Panc1 (cell line): ENCODE results near the gene PRDM7. TPM values are rescaled to one million over a fixed set of nuclear protein-coding genes. Genes with fewer than 3 reads are reported as not detected.

Experiments
- ATAC-seq: fragments of 200-7000 bp; cut with Tn5 transposase; 2 replicates; pipeline ENCODE4 v1.9.1; 2020; ENCODE audit warnings: mild to moderate bottlenecking, moderate library complexity
- BruUV-seq: library from RNA; stranded (reverse); fragments of 400-500 nt; replicated peaks from 2 replicates; lab custom pipeline; 2021; lab: Mats Ljungman, UMichigan
- CTCF ChIA-PET: fragments of 300-600 bp; sonication (Branson Sonifier 250); formaldehyde crosslinking; loops from one replicate; lab custom pipeline; 2022; ENCODE audit warnings: antibody characterized with exemption; lab: Charles Lee
- POLR2A ChIA-PET: fragments of 300-600 bp; sonication (Branson Sonifier 250); formaldehyde crosslinking; loops from one replicate; lab custom pipeline; 2022; ENCODE audit warnings: antibody characterized with exemption; lab: Charles Lee
- DNase-seq: peaks from one replicate; pipeline ENCODE4 v3.0.0-alpha.2; 2010; ENCODE audit warnings: low read depth, low spot score
- H3K27ac ChIP-seq: 2 replicates; pipeline ENCODE4 v1.5.1; 2011; ENCODE audit warnings: mild to moderate bottlenecking, low read length, inconsistent platforms
- H3K27me3 ChIP-seq: fragments of 200-500 bp; sonication (Bioruptor generic); 2 replicates; pipeline ENCODE4 v1.6.0; 2014; ENCODE audit warnings: low read length, inconsistent platforms; ENCODE audit not compliant: control insufficient read depth, insufficient read depth
- H3K36me3 ChIP-seq: fragments of 200-500 bp; sonication (Bioruptor generic); 2 replicates; pipeline ENCODE4 v1.5.1; 2014; ENCODE audit warnings: inconsistent platforms, mild to moderate bottlenecking, low read length, moderate library complexity; ENCODE audit not compliant: control insufficient read depth, insufficient read depth
- H3K4me1 ChIP-seq: 2 replicates; pipeline ENCODE4 v1.5.1; 2011; ENCODE audit warnings: inconsistent platforms, mild to moderate bottlenecking, low read length, moderate library complexity; ENCODE audit not compliant: control insufficient read depth, insufficient read depth
- H3K4me3 ChIP-seq, 2 experiments: 2 replicates each; pipeline ENCODE4 v1.5.1; 2011 to 2012; ENCODE audit warnings: low read depth in 2 of 2, low read length in 2 of 2, mild to moderate bottlenecking in 2 of 2, inconsistent platforms in 1 of 2, moderate library complexity in 1 of 2
- H3K9me3 ChIP-seq: fragments of 200-500 bp; sonication (Bioruptor generic); 2 replicates; pipeline ENCODE4 v1.5.1; 2014; ENCODE audit warnings: low read depth, mild to moderate bottlenecking, inconsistent platforms, low read length, moderate library complexity; ENCODE audit not compliant: control insufficient read depth, insufficient read depth
- POLR2AphosphoS5 ChIP-seq: IDR thresholded peaks from 2 replicates; pipeline ENCODE4 v1.6.1; 2012; ENCODE audit warnings: mild to moderate bottlenecking, low read depth, low read length, moderate library complexity
- SIN3A ChIP-seq: IDR thresholded peaks from 2 replicates; pipeline ENCODE4 v1.6.1; 2012; ENCODE audit warnings: low read depth, mild to moderate bottlenecking, low read length, moderate library complexity, borderline replicate concordance; ENCODE audit not compliant: insufficient read depth
- TCF7L2 ChIP-seq: IDR thresholded peaks from 2 replicates; pipeline ENCODE4 v1.6.1; 2011; ENCODE audit warnings: mild to moderate bottlenecking, low read depth, low read length, inconsistent platforms
- in situ Hi-C: cut with HindIII; loops from 2 replicates; pipeline ENCODE4 v1.10.0; 2016; ENCODE audit warnings: low sequenced_read_pairs, low pct_unique_long_range_greater_than_20kb
- intact Hi-C: fragments of 100-400 bp; cut with micrococcal nuclease; formaldehyde crosslinking; loops from one replicate; pipeline ENCODE4 v1.10.0; 2022; ENCODE audit not compliant: unreplicated experiment
- total RNA-seq: library from RNA; stranded (reverse); gene quantifications from one replicate; pipeline ENCODE4 v1.2.1, GENCODE V29; 2021; ENCODE audit not compliant: unreplicated experiment
- TF ChIP-seq, protein P1 (sequence below), 2 experiments: IDR thresholded peaks; 2 replicates each; pipeline ENCODE4 v1.6.1; 2011 to 2012; ENCODE audit warnings: low read depth in 2 of 2, control low read depth in 1 of 2, low read length in 1 of 2, mild to moderate bottlenecking in 1 of 2, moderate library complexity in 1 of 2; ENCODE audit not compliant: insufficient read depth in 1 of 2
- TF ChIP-seq, protein P2 (sequence below): fragments of 450-650 bp; IDR thresholded peaks from 2 replicates; pipeline ENCODE4 v1.5.1; 2017; ENCODE audit warnings: mild to moderate bottlenecking

Gene PRDM7
- total RNA-seq, 1 experiment from 2014 or later: not detected

DNA sequence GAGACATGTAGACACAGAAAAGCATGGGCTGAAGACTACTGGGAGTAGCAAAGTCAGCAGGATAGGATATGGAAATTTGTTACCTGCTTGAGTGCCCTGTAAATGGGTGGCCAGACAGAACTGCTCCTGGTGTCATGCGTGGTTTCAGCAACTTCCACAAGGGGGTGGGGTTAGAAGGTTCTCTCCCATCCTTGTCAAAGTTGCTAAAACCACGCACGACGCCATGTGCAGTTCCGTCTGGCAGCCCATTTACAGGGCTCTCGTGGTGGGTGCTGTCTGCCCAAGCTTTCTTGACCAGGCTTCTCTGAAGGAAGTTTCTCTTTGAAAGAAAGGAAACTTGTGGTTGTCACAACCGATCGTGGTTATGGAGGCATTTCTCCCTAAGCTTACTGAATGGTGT, 51.0 kb downstream of the PRDM7 start:
- POLR2A ChIA-PET: no interaction called here
- no peak overlapping the region for H3K27ac ChIP-seq
- H3K4me1 ChIP-seq: peaks cover 6% of the 10 kb centered on the region
- in situ Hi-C loops (no loop called here), intact Hi-C loops (no loop called here)
- TF ChIP-seq, protein P1, sequence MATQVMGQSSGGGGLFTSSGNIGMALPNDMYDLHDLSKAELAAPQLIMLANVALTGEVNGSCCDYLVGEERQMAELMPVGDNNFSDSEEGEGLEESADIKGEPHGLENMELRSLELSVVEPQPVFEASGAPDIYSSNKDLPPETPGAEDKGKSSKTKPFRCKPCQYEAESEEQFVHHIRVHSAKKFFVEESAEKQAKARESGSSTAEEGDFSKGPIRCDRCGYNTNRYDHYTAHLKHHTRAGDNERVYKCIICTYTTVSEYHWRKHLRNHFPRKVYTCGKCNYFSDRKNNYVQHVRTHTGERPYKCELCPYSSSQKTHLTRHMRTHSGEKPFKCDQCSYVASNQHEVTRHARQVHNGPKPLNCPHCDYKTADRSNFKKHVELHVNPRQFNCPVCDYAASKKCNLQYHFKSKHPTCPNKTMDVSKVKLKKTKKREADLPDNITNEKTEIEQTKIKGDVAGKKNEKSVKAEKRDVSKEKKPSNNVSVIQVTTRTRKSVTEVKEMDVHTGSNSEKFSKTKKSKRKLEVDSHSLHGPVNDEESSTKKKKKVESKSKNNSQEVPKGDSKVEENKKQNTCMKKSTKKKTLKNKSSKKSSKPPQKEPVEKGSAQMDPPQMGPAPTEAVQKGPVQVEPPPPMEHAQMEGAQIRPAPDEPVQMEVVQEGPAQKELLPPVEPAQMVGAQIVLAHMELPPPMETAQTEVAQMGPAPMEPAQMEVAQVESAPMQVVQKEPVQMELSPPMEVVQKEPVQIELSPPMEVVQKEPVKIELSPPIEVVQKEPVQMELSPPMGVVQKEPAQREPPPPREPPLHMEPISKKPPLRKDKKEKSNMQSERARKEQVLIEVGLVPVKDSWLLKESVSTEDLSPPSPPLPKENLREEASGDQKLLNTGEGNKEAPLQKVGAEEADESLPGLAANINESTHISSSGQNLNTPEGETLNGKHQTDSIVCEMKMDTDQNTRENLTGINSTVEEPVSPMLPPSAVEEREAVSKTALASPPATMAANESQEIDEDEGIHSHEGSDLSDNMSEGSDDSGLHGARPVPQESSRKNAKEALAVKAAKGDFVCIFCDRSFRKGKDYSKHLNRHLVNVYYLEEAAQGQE (IDR thresholded peaks at IDR 0.05; ENCODE audit: insufficient read depth in 1 of 2, low read depth in 2 of 2, low read length in 1 of 2): no peak
- TF ChIP-seq POLR2AphosphoS5 (no peak), SIN3A (no peak), TCF7L2 (no peak)
- TF ChIP-seq, protein P2, sequence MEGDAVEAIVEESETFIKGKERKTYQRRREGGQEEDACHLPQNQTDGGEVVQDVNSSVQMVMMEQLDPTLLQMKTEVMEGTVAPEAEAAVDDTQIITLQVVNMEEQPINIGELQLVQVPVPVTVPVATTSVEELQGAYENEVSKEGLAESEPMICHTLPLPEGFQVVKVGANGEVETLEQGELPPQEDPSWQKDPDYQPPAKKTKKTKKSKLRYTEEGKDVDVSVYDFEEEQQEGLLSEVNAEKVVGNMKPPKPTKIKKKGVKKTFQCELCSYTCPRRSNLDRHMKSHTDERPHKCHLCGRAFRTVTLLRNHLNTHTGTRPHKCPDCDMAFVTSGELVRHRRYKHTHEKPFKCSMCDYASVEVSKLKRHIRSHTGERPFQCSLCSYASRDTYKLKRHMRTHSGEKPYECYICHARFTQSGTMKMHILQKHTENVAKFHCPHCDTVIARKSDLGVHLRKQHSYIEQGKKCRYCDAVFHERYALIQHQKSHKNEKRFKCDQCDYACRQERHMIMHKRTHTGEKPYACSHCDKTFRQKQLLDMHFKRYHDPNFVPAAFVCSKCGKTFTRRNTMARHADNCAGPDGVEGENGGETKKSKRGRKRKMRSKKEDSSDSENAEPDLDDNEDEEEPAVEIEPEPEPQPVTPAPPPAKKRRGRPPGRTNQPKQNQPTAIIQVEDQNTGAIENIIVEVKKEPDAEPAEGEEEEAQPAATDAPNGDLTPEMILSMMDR: no peak
- H3K36me3 ChIP-seq: peaks cover 4% of the 10 kb centered on the region; the same call in 1 of the 2 replicates
- BruUV-seq: no TSS peak
- H3K9me3 ChIP-seq: no peaks in the 10 kb centered on the region
- H3K4me3 ChIP-seq: no peak overlapping the region
- H3K27me3 ChIP-seq: no peaks in the 10 kb centered on the region
- CTCF ChIA-PET: no interaction called here
- DNase-seq: no peak
- no peak for ATAC-seq

DNA sequence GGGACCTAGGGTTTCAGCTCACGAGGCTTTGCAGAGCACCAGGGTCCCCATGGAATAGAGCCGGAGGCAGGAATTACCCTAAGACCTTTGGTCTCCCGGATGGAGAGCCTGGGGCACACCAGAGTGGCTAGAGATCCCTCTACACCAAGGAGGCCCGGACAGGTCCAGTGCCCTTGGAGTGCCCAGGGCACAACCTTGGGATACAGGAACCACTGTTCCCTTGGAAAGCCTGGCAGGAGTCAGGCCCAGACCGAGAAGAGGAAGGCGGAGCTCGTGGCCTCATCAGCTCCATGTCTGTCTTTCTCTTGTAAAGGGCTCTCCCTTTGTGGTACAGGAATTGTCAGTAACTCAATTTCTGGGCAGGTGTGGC, 54.1 kb downstream of the PRDM7 start:
- H3K4me3 ChIP-seq: peak overlapping the region; percentile 73 to 77
- H3K4me1 ChIP-seq: peaks cover 20% of the 10 kb centered on the region
- H3K36me3 ChIP-seq: peaks cover 4% of the 10 kb centered on the region; the same call in 1 of the 2 replicates
- CTCF ChIA-PET: no interaction called here
- intact Hi-C loops (no loop called here), in situ Hi-C loops (no loop called here)
- POLR2A ChIA-PET: interaction anchor here (0.7 kb wide), 1 partner anchor 458 kb away, joined by 4 read pairs; no protein-coding TSS in a partner anchor
- ATAC-seq (0 out of 2 replicates have a peak, but pooled peaks have one; percentile 1), DNase-seq (no peak)
- no peaks in the 10 kb centered on the region for H3K27me3 ChIP-seq
- no peaks in the 10 kb centered on the region for H3K9me3 ChIP-seq
- no TSS peak for BruUV-seq
- no peak for TF ChIP-seq POLR2AphosphoS5
- no peak for TF ChIP-seq SIN3A
- TF ChIP-seq, protein P2: no peak
- TF ChIP-seq TCF7L2: no peak
- TF ChIP-seq, protein P1 (IDR thresholded peaks at IDR 0.05; ENCODE audit: insufficient read depth in 1 of 2, low read depth in 2 of 2, low read length in 1 of 2): no peak
- H3K27ac ChIP-seq: peak overlapping the region; percentile 87
